ENCODE measurements around the gene MSANTD3.

MSANTD3 gene

GRCh38 chr9:100413839-100414420, 13.0 kb upstream of the MSANTD3 start:
- TF ChIP-seq FOXP2 (optimal IDR thresholded peaks at IDR 0.05; ENCODE audit: borderline replicate concordance, extremely low read depth, extremely low read length, insufficient read depth) (no peak), SIN3A (IDR thresholded peaks at IDR 0.05; ENCODE audit: borderline replicate concordance, insufficient read depth, low read length) (no peak), POLR2AphosphoS5 (IDR thresholded peaks at IDR 0.05; ENCODE audit: low read depth, low read length) (no peak), TAF1 (IDR thresholded peaks at IDR 0.05; ENCODE audit: borderline replicate concordance, insufficient read depth, low read length) (no peak), REST (IDR thresholded peaks at IDR 0.05; ENCODE audit: insufficient read depth in 1 of 2, low read depth in 2 of 2, low read length in 2 of 2) (no peak)

GRCh38 chr9:100417815-100418214, 9.1 kb upstream of the MSANTD3 start:
- TF ChIP-seq REST (IDR thresholded peaks at IDR 0.05; ENCODE audit: insufficient read depth in 1 of 2, low read depth in 2 of 2, low read length in 2 of 2) (no peak), FOXP2 (optimal IDR thresholded peaks at IDR 0.05; ENCODE audit: borderline replicate concordance, extremely low read depth, extremely low read length, insufficient read depth) (no peak), POLR2AphosphoS5 (IDR thresholded peaks at IDR 0.05; ENCODE audit: low read depth, low read length) (no peak), SIN3A (IDR thresholded peaks at IDR 0.05; ENCODE audit: borderline replicate concordance, insufficient read depth, low read length) (no peak), TAF1 (IDR thresholded peaks at IDR 0.05; ENCODE audit: borderline replicate concordance, insufficient read depth, low read length) (no peak)

- no peak for TF ChIP-seq TAF1 (IDR thresholded peaks at IDR 0.05; ENCODE audit: borderline replicate concordance, insufficient read depth, low read length)
- no peak for TF ChIP-seq REST (IDR thresholded peaks at IDR 0.05; ENCODE audit: insufficient read depth in 1 of 2, low read depth in 2 of 2, low read length in 2 of 2)
- no peak for TF ChIP-seq POLR2AphosphoS5 (IDR thresholded peaks at IDR 0.05; ENCODE audit: low read depth, low read length)
- TF ChIP-seq SIN3A (IDR thresholded peaks at IDR 0.05; ENCODE audit: borderline replicate concordance, insufficient read depth, low read length): no peak
- no peak for TF ChIP-seq FOXP2 (optimal IDR thresholded peaks at IDR 0.05; ENCODE audit: borderline replicate concordance, extremely low read depth, extremely low read length, insufficient read depth)
Observed at GRCh38 chr9:100419166-100419565, 7.8 kb upstream of the MSANTD3 start.

DNA sequence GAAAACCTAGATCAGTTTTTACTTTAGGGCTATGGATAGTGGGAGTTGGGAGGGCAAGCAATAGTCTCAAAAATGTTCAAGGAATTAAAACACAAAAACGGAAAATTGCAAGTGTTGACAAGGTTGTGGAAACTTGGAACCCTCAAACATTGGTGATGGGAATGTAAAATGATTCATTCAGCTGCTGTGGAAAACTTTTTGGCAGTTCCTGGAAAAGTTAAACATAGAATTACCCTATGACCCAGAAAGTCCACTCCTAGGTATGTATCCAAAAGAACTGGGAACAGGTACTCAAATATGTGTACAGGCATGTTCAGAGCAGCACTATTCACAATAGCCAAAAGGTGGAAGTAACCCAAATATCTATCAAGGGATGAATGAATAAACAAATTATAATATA, 1.2 kb upstream of the MSANTD3 start:
- TF ChIP-seq SIN3A (IDR thresholded peaks at IDR 0.05; ENCODE audit: borderline replicate concordance, insufficient read depth, low read length) (no peak), REST (IDR thresholded peaks at IDR 0.05; ENCODE audit: insufficient read depth in 1 of 2, low read depth in 2 of 2, low read length in 2 of 2) (no peak), TAF1 (IDR thresholded peaks at IDR 0.05; ENCODE audit: borderline replicate concordance, insufficient read depth, low read length) (no peak), FOXP2 (optimal IDR thresholded peaks at IDR 0.05; ENCODE audit: borderline replicate concordance, extremely low read depth, extremely low read length, insufficient read depth) (no peak), POLR2AphosphoS5 (IDR thresholded peaks at IDR 0.05; ENCODE audit: low read depth, low read length) (no peak)

DNA sequence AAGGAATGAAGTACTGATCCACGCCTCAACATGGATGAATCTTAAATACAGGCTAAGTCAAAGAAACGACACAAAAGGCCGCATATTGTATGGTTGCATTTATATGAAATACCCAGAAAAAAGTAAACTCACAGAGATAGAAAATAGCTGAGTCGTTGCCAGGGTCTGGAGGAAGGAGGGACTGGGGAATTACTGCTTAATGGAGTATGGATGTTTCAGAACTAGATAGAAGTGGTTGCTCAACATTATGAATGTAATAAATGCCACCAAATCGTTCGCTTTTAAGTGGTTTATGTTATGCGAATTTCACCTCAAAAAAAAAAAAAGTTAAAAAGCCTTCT, 784 bp upstream of the MSANTD3 start:
- TF ChIP-seq POLR2AphosphoS5 (IDR thresholded peaks at IDR 0.05; ENCODE audit: low read depth, low read length): no peak
- TF ChIP-seq FOXP2 (optimal IDR thresholded peaks at IDR 0.05; ENCODE audit: borderline replicate concordance, extremely low read depth, extremely low read length, insufficient read depth): no peak
- TF ChIP-seq SIN3A (IDR thresholded peaks at IDR 0.05; ENCODE audit: borderline replicate concordance, insufficient read depth, low read length): no peak
- TF ChIP-seq TAF1 (IDR thresholded peaks at IDR 0.05; ENCODE audit: borderline replicate concordance, insufficient read depth, low read length): no peak
- no peak for TF ChIP-seq REST (IDR thresholded peaks at IDR 0.05; ENCODE audit: insufficient read depth in 1 of 2, low read depth in 2 of 2, low read length in 2 of 2)

Measured in PFSK-1 (cell line).